ENCODE data around the gene SLC39A9.

Gene SLC39A9

GRCh38 chr14:69354383-69355153, 43.9 kb upstream of the SLC39A9 start:
- DNase-seq (ENCODE audit: low read depth, low spot score) = no peak
- TF ChIP-seq CTCF (IDR thresholded peaks at IDR 0.05; ENCODE audit: low read depth, low read length) = no peak
- in situ Hi-C loops (cut with HindIII; ENCODE audit: low sequenced_read_pairs) = no loop called here
- no peak overlapping the region for H3K4me3 ChIP-seq (ENCODE audit: low read depth, low read length)

GRCh38 chr14:69355154-69355597, 43.3 kb upstream of the SLC39A9 start:
- H3K4me3 ChIP-seq (ENCODE audit: low read depth, low read length) = no peak overlapping the region
- no peak for TF ChIP-seq CTCF (IDR thresholded peaks at IDR 0.05; ENCODE audit: low read depth, low read length)
- in situ Hi-C loops (cut with HindIII; ENCODE audit: low sequenced_read_pairs) = no loop called here
- DNase-seq (ENCODE audit: low read depth, low spot score) = no peak

- TF ChIP-seq CTCF (IDR thresholded peaks at IDR 0.05; ENCODE audit: low read depth, low read length) = no peak
- in situ Hi-C loops (cut with HindIII; ENCODE audit: low sequenced_read_pairs) = no loop called here
- no peak overlapping the region for H3K4me3 ChIP-seq (ENCODE audit: low read depth, low read length)
- peak; percentile 68 for DNase-seq (ENCODE audit: low read depth, low spot score)
Observed at GRCh38 chr14:69355607-69356281, 42.7 kb upstream of the SLC39A9 start.

- no peak for DNase-seq (ENCODE audit: low read depth, low spot score)
- H3K4me3 ChIP-seq (ENCODE audit: low read depth, low read length) = no peak overlapping the region
- TF ChIP-seq CTCF (IDR thresholded peaks at IDR 0.05; ENCODE audit: low read depth, low read length) = no peak
- in situ Hi-C loops (cut with HindIII; ENCODE audit: low sequenced_read_pairs) = no loop called here
Observed at GRCh38 chr14:69356903-69357543, 41.5 kb upstream of the SLC39A9 start.

- H3K4me3 ChIP-seq (ENCODE audit: low read depth, low read length) = no peak overlapping the region
- no peak for TF ChIP-seq CTCF (IDR thresholded peaks at IDR 0.05; ENCODE audit: low read depth, low read length)
- DNase-seq (ENCODE audit: low read depth, low spot score) = no peak
- in situ Hi-C loops (cut with HindIII; ENCODE audit: low sequenced_read_pairs) = no loop called here
Observed at GRCh38 chr14:69357544-69358200, 40.8 kb upstream of the SLC39A9 start.

GRCh38 chr14:69358233-69358963, 40.1 kb upstream of the SLC39A9 start:
- in situ Hi-C loops (cut with HindIII; ENCODE audit: low sequenced_read_pairs) = no loop called here
- no peak for TF ChIP-seq CTCF (IDR thresholded peaks at IDR 0.05; ENCODE audit: low read depth, low read length)
- no peak overlapping the region for H3K4me3 ChIP-seq (ENCODE audit: low read depth, low read length)
- DNase-seq (ENCODE audit: low read depth, low spot score) = no peak

All from astrocyte of the spinal cord (primary cell).